Measurements from ENCODE around the gene CACNB2.

DNA sequence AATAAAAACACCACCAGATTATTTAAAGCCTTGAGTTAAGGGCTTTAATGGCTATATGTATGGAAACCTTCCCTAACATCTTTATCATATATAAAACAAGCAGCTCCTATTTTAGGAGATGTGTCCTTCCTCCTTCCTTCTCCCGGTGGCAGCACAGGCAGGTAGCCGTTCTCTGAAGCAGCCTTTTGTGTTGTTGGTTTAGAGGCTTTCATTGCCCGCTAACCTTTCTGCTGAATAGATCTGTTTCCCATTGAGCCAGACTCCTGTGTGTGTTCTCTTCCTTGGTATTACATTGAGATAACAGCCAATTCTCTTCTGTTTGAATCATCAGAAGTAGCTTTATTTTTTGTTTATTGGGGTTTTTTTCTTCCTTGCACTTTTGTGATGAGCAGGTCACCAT is 131.3 kb downstream of the CACNB2 start:
- TF ChIP-seq POLR2A (IDR thresholded peaks at IDR 0.05): no peak
- TF ChIP-seq, protein P1, sequence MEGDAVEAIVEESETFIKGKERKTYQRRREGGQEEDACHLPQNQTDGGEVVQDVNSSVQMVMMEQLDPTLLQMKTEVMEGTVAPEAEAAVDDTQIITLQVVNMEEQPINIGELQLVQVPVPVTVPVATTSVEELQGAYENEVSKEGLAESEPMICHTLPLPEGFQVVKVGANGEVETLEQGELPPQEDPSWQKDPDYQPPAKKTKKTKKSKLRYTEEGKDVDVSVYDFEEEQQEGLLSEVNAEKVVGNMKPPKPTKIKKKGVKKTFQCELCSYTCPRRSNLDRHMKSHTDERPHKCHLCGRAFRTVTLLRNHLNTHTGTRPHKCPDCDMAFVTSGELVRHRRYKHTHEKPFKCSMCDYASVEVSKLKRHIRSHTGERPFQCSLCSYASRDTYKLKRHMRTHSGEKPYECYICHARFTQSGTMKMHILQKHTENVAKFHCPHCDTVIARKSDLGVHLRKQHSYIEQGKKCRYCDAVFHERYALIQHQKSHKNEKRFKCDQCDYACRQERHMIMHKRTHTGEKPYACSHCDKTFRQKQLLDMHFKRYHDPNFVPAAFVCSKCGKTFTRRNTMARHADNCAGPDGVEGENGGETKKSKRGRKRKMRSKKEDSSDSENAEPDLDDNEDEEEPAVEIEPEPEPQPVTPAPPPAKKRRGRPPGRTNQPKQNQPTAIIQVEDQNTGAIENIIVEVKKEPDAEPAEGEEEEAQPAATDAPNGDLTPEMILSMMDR (IDR thresholded peaks at IDR 0.05): no peak
